HepG2 (cell line): Measurements from ENCODE around the gene TRPT1. TPM values are rescaled to one million over a fixed set of nuclear protein-coding genes. Genes with fewer than 3 reads are reported as not detected.

Source experiments
- BHLHE40 ChIP-seq: IDR thresholded peaks from 2 replicates; pipeline ENCODE4 v1.6.1; 2011; ENCODE audit warnings: low read length, improper control_type of control experiment
- CHD4 ChIP-seq: fragments of 200-600 bp; sonication (generic); IDR thresholded peaks from 2 replicates; pipeline ENCODE4 v1.7.0; 2017; ENCODE audit warnings: mild to moderate bottlenecking, low read length, borderline replicate concordance
- FOSL2 ChIP-seq: sonication (generic); formaldehyde crosslinking; IDR thresholded peaks from 2 replicates; pipeline ENCODE4 v1.4.0; 2020; ENCODE audit warnings: missing genetic modification reagents
- GMEB2 ChIP-seq: IDR thresholded peaks from 2 replicates; pipeline ENCODE4 v1.6.1; 2016; ENCODE audit warnings: missing biosample characterization, missing genetic modification reagents, low read depth
- MED8 ChIP-seq: sonication (generic); formaldehyde crosslinking; IDR thresholded peaks from 2 replicates; pipeline ENCODE4 v1.8.1; 2023; ENCODE audit warnings: mild to moderate bottlenecking, missing genetic modification reagents; ENCODE audit not compliant: insufficient replicate concordance
- MIER3 ChIP-seq: IDR thresholded peaks from 2 replicates; pipeline ENCODE4 v1.6.1; 2016; ENCODE audit warnings: missing compliant biosample characterization, borderline replicate concordance
- MYPOP ChIP-seq: sonication (generic); formaldehyde crosslinking; IDR thresholded peaks from 2 replicates; pipeline ENCODE4 v1.8.1; 2023; ENCODE audit warnings: mild to moderate bottlenecking, moderate library complexity, missing genetic modification reagents
- MZF1 ChIP-seq: sonication (generic); formaldehyde crosslinking; IDR thresholded peaks from 2 replicates; pipeline ENCODE4 v1.8.1; 2023; ENCODE audit warnings: mild to moderate bottlenecking, missing genetic modification reagents, borderline replicate concordance
- POLR2G ChIP-seq: fragments of 200-400 bp; formaldehyde crosslinking; IDR thresholded peaks from 2 replicates; pipeline ENCODE4 v1.6.1; 2018; ENCODE audit warnings: mild to moderate bottlenecking, low read depth, low read length, moderate library complexity
- SRY ChIP-seq: sonication (generic); formaldehyde crosslinking; IDR thresholded peaks from 2 replicates; pipeline ENCODE4 v1.8.0; 2022; ENCODE audit warnings: mild to moderate bottlenecking, missing genetic modification reagents
- STAT6 ChIP-seq: sonication (generic); formaldehyde crosslinking; IDR thresholded peaks from 2 replicates; pipeline ENCODE4 v1.4.0; 2020; ENCODE audit warnings: missing genetic modification reagents, mild to moderate bottlenecking, borderline replicate concordance
- TCF7 ChIP-seq: sonication (generic); IDR thresholded peaks from 2 replicates; pipeline ENCODE4 v1.6.1; 2016; ENCODE audit warnings: antibody characterized with exemption, low read depth
- U2AF1 ChIP-seq: fragments of 200-400 bp; formaldehyde crosslinking; optimal IDR thresholded peaks from 2 replicates; pipeline ENCODE3; 2017; ENCODE audit warnings: mild to moderate bottlenecking, low read depth, low read length
- XBP1 ChIP-seq: sonication (generic); formaldehyde crosslinking; IDR thresholded peaks from 2 replicates; pipeline ENCODE4 v1.5.0; 2020; ENCODE audit warnings: missing genetic modification reagents
- ZNF292 ChIP-seq: sonication (generic); formaldehyde crosslinking; IDR thresholded peaks from 2 replicates; pipeline ENCODE4 v1.8.1; 2022; ENCODE audit warnings: mild to moderate bottlenecking, low read depth, missing genetic modification reagents, borderline replicate concordance
- ZNF501 ChIP-seq: sonication (generic); formaldehyde crosslinking; IDR thresholded peaks from 2 replicates; pipeline ENCODE4 v1.5.1; 2020; ENCODE audit warnings: mild to moderate bottlenecking, moderate library complexity, missing genetic modification reagents
- ZNF577 ChIP-seq: sonication (generic); formaldehyde crosslinking; IDR thresholded peaks from 2 replicates; pipeline ENCODE4 v1.4.0; 2020; ENCODE audit warnings: mild to moderate bottlenecking, low read depth, missing genetic modification reagents, borderline replicate concordance
- polyA plus RNA-seq, 8 experiments: library from polyadenylated mRNA; depleted of rRNA in 3 of 8; stranded (reverse) in 7 of 8; unstranded in 1 of 8; fragments of >200 nt; fragmentation: Illumina TruSeq in 4 of 8; extraction: Trizol in 4 of 8; gene quantifications; 2 replicates each; pipeline versions ENCODE4 v1.2.1 to v1.2.3, GENCODE V29; 2011 to 2016; ENCODE audit warnings: low read depth in 4 of 8, missing spikeins in 1 of 8, mixed read lengths in 1 of 8; ENCODE audit not compliant: insufficient read depth in 1 of 8
- total RNA-seq, 5 experiments: library from RNA; depleted of rRNA; stranded (reverse); fragments of >200 nt; fragmentation: Illumina TruSeq; extraction: Trizol; gene quantifications; 2 replicates each; pipeline ENCODE4 v1.2.3, GENCODE V29; 2016; ENCODE audit warnings: low read depth in 1 of 5

The TRPT1 gene
- total and polyA plus RNA-seq, 2 of the 13 experiments (the other 11 are each of a cell fraction or from before 2014, with no cell fraction given) = 24.8 to 40.7 TPM

GRCh38 chr11:64181506-64182411 lies 44.2 kb downstream of the TRPT1 start (continued):
- TF ChIP-seq ZNF577 (CRISPR knock-in tag) (no peak), BHLHE40 (peak; percentile 93), MZF1 (CRISPR knock-in tag) (no peak), FOSL2 (CRISPR knock-in tag) (peak; percentile 92), TCF7 (no peak), XBP1 (CRISPR knock-in tag) (no peak), POLR2G (peak; percentile 84), MED8 (CRISPR knock-in tag) (no peak), GMEB2 (CRISPR knock-in tag) (no peak), ZNF292 (CRISPR knock-in tag) (peak; percentile 83; the same call in 1 of the 2 replicates), CHD4 (no peak), MYPOP (CRISPR knock-in tag) (no peak), U2AF1 (no peak), MIER3 (CRISPR knock-in tag) (peak; percentile 74; the same call in 1 of the 2 replicates), SRY (no peak), STAT6 (CRISPR knock-in tag) (no peak), ZNF501 (no peak)
